HepG2 (cell line): ENCODE data around the gene AFAP1L2. TPM values are rescaled to one million over a fixed set of nuclear protein-coding genes. Genes with fewer than 3 reads are reported as not detected.

Experiments used
- ATAC-seq: fragments of 200-7000 bp; cut with Tn5 transposase; 3 replicates; pipeline ENCODE4 v1.9.1; 2020; ENCODE audit warnings: mild to moderate bottlenecking, moderate library complexity
- BruUV-seq: library from RNA; stranded (reverse); fragments of 400-500 nt; replicated peaks from 2 replicates; lab custom pipeline; 2021; lab: Mats Ljungman, UMichigan
- CTCF ChIA-PET: fragments of 300-600 bp; formaldehyde crosslinking; extraction: SDS; loops from one replicate; lab custom pipeline; 2021; ENCODE audit warnings: low total read pairs, inconsistent platforms, low intra/inter-chr PET ratio; lab: Yijun Ruan, JAX
- POLR2A ChIA-PET: fragments of 350-600 bp; sonication (Branson Sonifier 250); formaldehyde crosslinking; loops from one replicate; lab custom pipeline; 2020; ENCODE audit warnings: antibody characterized with exemption, inconsistent platforms; lab: Yijun Ruan, JAX
- DNase-seq: peaks from one replicate; pipeline ENCODE4 v3.0.0-alpha.2; 2015; ENCODE audit warnings: low spot score
- FAIRE-seq: peaks from 3 replicates; lab custom pipeline; 2011; peaks lifted over from hg19 to GRCh38; lab: Jason Lieb, UNC
- H2AFZ ChIP-seq: one replicate; pipeline ENCODE4 v1.6.1; 2011; ENCODE audit warnings: low read length, inconsistent platforms
- H3K27ac ChIP-seq: fragments of 300-600 bp; 3 replicates; pipeline ENCODE4 v1.8.0; 2011; ENCODE audit warnings: mixed run types, mild to moderate bottlenecking, mixed read lengths, low read length, inconsistent platforms; ENCODE audit not compliant: insufficient read depth; ENCODE audit errors: extremely low read length
- H3K27me3 ChIP-seq, 2 experiments: fragments of 200-600 bp in 1 of 2; 2 replicates in 1 of 2; 3 replicates in 1 of 2; pipeline versions ENCODE4 v1.6.0 to v1.8.0; 2011; ENCODE audit warnings: low read length in 2 of 2, mild to moderate bottlenecking in 2 of 2, moderate library complexity in 2 of 2, inconsistent platforms in 1 of 2; ENCODE audit not compliant: insufficient read depth in 2 of 2, control insufficient read depth in 1 of 2
- H3K36me3 ChIP-seq, 2 experiments: fragments of 200-600 bp in 1 of 2; replicated peaks in 1 of 2; 2 replicates in 1 of 2; 3 replicates in 1 of 2; pipeline versions ENCODE4 v1.5.1 to v1.8.0; 2011; ENCODE audit warnings: low read length in 2 of 2, inconsistent platforms in 1 of 2; ENCODE audit not compliant: insufficient read depth in 2 of 2, control insufficient read depth in 1 of 2
- H3K4me1 ChIP-seq: 2 replicates; pipeline ENCODE4 v1.5.1; 2012; ENCODE audit warnings: low read length, inconsistent platforms; ENCODE audit not compliant: insufficient read depth
- H3K4me2 ChIP-seq: 2 replicates; pipeline ENCODE4 v1.6.0; 2011; ENCODE audit warnings: low read depth, low read length, inconsistent platforms
- H3K4me3 ChIP-seq, 3 experiments: fragments of 200-600 bp in 1 of 3; sonication (generic), shearing (Covaris generic) in 1 of 3; replicated peaks in 1 of 3; 2 replicates each; pipeline ENCODE4 v1.5.1; 2011 to 2016; ENCODE audit warnings: low read length in 3 of 3, inconsistent platforms in 2 of 3, low read depth in 2 of 3, mild to moderate bottlenecking in 2 of 3, control low read depth in 1 of 3, mixed read lengths in 1 of 3; ENCODE audit not compliant: insufficient read depth in 1 of 3
- H3K79me2 ChIP-seq: one replicate; pipeline ENCODE4 v1.6.1; 2011; ENCODE audit warnings: low read length, inconsistent platforms; ENCODE audit not compliant: insufficient read depth
- H3K9ac ChIP-seq: 2 replicates; pipeline ENCODE4 v1.6.0; 2011; ENCODE audit warnings: mild to moderate bottlenecking, low read depth, low read length, inconsistent platforms; ENCODE audit not compliant: insufficient read depth
- H3K9me3 ChIP-seq: 2 replicates; pipeline ENCODE4 v1.5.1; 2012; ENCODE audit warnings: mild to moderate bottlenecking, low read length
- H4K20me1 ChIP-seq: 2 replicates; pipeline ENCODE4 v1.6.0; 2011; ENCODE audit warnings: inconsistent platforms, mild to moderate bottlenecking, low read length, moderate library complexity; ENCODE audit not compliant: insufficient read depth
- AGO1 ChIP-seq: fragments of 200-400 bp; formaldehyde crosslinking; IDR thresholded peaks from 2 replicates; pipeline ENCODE4 v1.6.1; 2017; ENCODE audit warnings: mild to moderate bottlenecking, low read depth, low read length, moderate library complexity; ENCODE audit not compliant: poor library complexity, severe bottlenecking
- ATF3 ChIP-seq: sonication (generic); formaldehyde crosslinking; IDR thresholded peaks from 2 replicates; pipeline ENCODE4 v1.4.0; 2020; ENCODE audit warnings: missing genetic modification reagents
- ETV5 ChIP-seq: IDR thresholded peaks from 2 replicates; pipeline ENCODE4 v1.6.1; 2018; ENCODE audit warnings: missing biosample characterization, missing genetic modification reagents, inconsistent platforms, borderline replicate concordance
- RAD21 ChIP-seq: fragments of 450-650 bp; formaldehyde crosslinking; IDR thresholded peaks from 2 replicates; pipeline ENCODE4 v1.5.0; 2020; ENCODE audit warnings: mild to moderate bottlenecking
- XRCC5 ChIP-seq: fragments of 200-400 bp; formaldehyde crosslinking; optimal IDR thresholded peaks from 2 replicates; pipeline ENCODE3; 2017; ENCODE audit warnings: mild to moderate bottlenecking, low read length
- ZNF282 ChIP-seq: fragments of 450-650 bp; IDR thresholded peaks from 2 replicates; pipeline ENCODE4 v1.6.1; 2018; ENCODE audit not compliant: partially characterized antibody
- ZNF598 ChIP-seq: sonication (generic); formaldehyde crosslinking; IDR thresholded peaks from 2 replicates; pipeline ENCODE4 v1.5.1; 2020; ENCODE audit warnings: mild to moderate bottlenecking, missing genetic modification reagents, borderline replicate concordance
- ZSCAN5A ChIP-seq: sonication (generic); formaldehyde crosslinking; IDR thresholded peaks from 2 replicates; pipeline ENCODE4 v1.8.0; 2022; ENCODE audit warnings: mild to moderate bottlenecking, missing genetic modification reagents, borderline replicate concordance
- ZSCAN9 ChIP-seq: IDR thresholded peaks from 2 replicates; pipeline ENCODE4 v1.6.1; 2016; ENCODE audit warnings: borderline replicate concordance
- WGBS: methylation state at CpG from one replicate; pipeline ENCODE4 v1.1.6; 2017; ENCODE audit warnings: low lambda C conversion rate; 5-methylcytosine and 5-hydroxymethylcytosine counted together
- in situ Hi-C: cut with HindIII; loops from 2 replicates; pipeline ENCODE4 v1.10.0; 2017; ENCODE audit warnings: low pct_unique_long_range_greater_than_20kb; ENCODE audit not compliant: extremely low pct_ligation_motif_present
- intact Hi-C: fragments of 100-400 bp; cut with micrococcal nuclease; formaldehyde crosslinking; loops from one replicate; pipeline ENCODE4 v1.10.0; 2022; ENCODE audit not compliant: unreplicated experiment
- polyA plus RNA-seq, 8 experiments: library from polyadenylated mRNA; depleted of rRNA in 3 of 8; stranded (reverse) in 7 of 8; unstranded in 1 of 8; fragments of >200 nt; fragmentation: Illumina TruSeq in 4 of 8; extraction: Trizol in 4 of 8; gene quantifications; 2 replicates each; pipeline versions ENCODE4 v1.2.1 to v1.2.3, GENCODE V29; 2011 to 2016; ENCODE audit warnings: low read depth in 4 of 8, missing spikeins in 1 of 8, mixed read lengths in 1 of 8; ENCODE audit not compliant: insufficient read depth in 1 of 8
- total RNA-seq, 5 experiments: library from RNA; depleted of rRNA; stranded (reverse); fragments of >200 nt; fragmentation: Illumina TruSeq; extraction: Trizol; gene quantifications; 2 replicates each; pipeline ENCODE4 v1.2.3, GENCODE V29; 2016; ENCODE audit warnings: low read depth in 1 of 5
- TF ChIP-seq, protein P1 (sequence below): sonication (generic); formaldehyde crosslinking; IDR thresholded peaks from 2 replicates; pipeline ENCODE4 v1.8.1; 2022; ENCODE audit warnings: low read depth, mild to moderate bottlenecking, missing genetic modification reagents

AFAP1L2 gene
- total and polyA plus RNA-seq, 2 of the 13 experiments (the other 11 are each of a cell fraction or from before 2014, with no cell fraction given) = not detected

DNA sequence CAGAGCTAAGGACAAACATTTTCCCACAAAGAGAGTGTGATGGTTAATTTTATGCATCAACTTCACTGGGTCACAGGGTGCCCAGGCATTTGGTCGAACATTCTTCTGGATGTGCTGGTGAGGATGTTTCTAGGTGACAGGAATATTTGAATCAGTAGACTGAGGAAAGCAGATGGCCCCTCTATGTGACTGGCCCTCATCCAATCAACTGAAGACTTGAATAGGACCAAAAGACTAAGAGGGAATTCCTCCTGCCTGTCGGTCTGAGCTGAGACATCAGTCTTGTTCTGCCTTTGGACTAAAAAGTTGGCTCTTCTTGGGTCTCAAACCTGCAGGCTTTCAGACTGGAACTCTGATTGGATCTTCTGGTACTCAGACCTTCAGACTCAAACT, 44.4 kb downstream of the AFAP1L2 start:
- Histone ChIP-seq H3K4me2 (no peak overlapping the region), H3K36me3 (no peaks in the 10 kb centered on the region), H3K4me3 (no peak overlapping the region), H3K27me3 (no peaks in the 10 kb centered on the region; a peak in 2 of 5 replicates), H2AFZ (no peak overlapping the region), H3K9ac (no peak overlapping the region), H3K4me1 (no peaks in the 10 kb centered on the region), H3K79me2 (no peaks in the 10 kb centered on the region), H3K27ac (no peak overlapping the region), H3K9me3 (no peaks in the 10 kb centered on the region), H4K20me1 (no peaks in the 10 kb centered on the region)
- no peak for TF ChIP-seq ZSCAN5A (CRISPR knock-in tag)
- TF ChIP-seq ETV5 (CRISPR knock-in tag) = no peak
- TF ChIP-seq, protein P1, sequence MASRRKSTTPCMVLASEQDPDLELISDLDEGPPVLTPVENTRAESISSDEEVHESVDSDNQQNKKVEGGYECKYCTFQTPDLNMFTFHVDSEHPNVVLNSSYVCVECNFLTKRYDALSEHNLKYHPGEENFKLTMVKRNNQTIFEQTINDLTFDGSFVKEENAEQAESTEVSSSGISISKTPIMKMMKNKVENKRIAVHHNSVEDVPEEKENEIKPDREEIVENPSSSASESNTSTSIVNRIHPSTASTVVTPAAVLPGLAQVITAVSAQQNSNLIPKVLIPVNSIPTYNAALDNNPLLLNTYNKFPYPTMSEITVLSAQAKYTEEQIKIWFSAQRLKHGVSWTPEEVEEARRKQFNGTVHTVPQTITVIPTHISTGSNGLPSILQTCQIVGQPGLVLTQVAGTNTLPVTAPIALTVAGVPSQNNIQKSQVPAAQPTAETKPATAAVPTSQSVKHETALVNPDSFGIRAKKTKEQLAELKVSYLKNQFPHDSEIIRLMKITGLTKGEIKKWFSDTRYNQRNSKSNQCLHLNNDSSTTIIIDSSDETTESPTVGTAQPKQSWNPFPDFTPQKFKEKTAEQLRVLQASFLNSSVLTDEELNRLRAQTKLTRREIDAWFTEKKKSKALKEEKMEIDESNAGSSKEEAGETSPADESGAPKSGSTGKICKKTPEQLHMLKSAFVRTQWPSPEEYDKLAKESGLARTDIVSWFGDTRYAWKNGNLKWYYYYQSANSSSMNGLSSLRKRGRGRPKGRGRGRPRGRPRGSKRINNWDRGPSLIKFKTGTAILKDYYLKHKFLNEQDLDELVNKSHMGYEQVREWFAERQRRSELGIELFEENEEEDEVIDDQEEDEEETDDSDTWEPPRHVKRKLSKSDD (CRISPR knock-in tag) = no peak
- no peak for TF ChIP-seq ZSCAN9
- no peak for TF ChIP-seq AGO1
- TF ChIP-seq ZNF282 = no peak
- TF ChIP-seq ZNF598 (CRISPR knock-in tag) = no peak
- TF ChIP-seq XRCC5 = no peak
- TF ChIP-seq ATF3 (CRISPR knock-in tag) = no peak
- no peak for TF ChIP-seq RAD21 (CRISPR knock-in tag)
- DNase-seq (no peak), ATAC-seq (no peak), FAIRE-seq (no peak)
- 0% methylated on average over 1 of the region's 2 CpGs for WGBS
- in situ Hi-C loops (no loop called here), intact Hi-C loops (no loop called here)
- POLR2A ChIA-PET = no interaction called here
- no TSS peak for BruUV-seq
- CTCF ChIA-PET = no interaction called here
